HG03457 (cell line): ENCODE results near the gene N4BP2L1.
"Not testable (repeated sequence)": the region's sequence is repeated elsewhere in the genome, so short reads cannot be mapped to it uniquely, and the experiment has no call there.

Experiments used
- ATAC-seq: cut with Tn5 transposase; IDR thresholded peaks from one replicate; pipeline ENCODE4 v1.9.1; 2021; ENCODE audit warnings: moderate number of reproducible peaks; ENCODE audit not compliant: unreplicated experiment

Gene N4BP2L1

GRCh38 chr13:32391101-32391619 lies 36.8 kb downstream of the N4BP2L1 start:
- no peak for ATAC-seq

- no peak for ATAC-seq
These were observed 37.4 kb downstream of the N4BP2L1 start for GRCh38 chr13:32390484-32390883.

GRCh38 chr13:32390048-32390447 lies 37.9 kb downstream of the N4BP2L1 start:
- no peak for ATAC-seq

- no peak for ATAC-seq
These were observed 42.5 kb downstream of the N4BP2L1 start for GRCh38 chr13:32385410-32385809.

DNA sequence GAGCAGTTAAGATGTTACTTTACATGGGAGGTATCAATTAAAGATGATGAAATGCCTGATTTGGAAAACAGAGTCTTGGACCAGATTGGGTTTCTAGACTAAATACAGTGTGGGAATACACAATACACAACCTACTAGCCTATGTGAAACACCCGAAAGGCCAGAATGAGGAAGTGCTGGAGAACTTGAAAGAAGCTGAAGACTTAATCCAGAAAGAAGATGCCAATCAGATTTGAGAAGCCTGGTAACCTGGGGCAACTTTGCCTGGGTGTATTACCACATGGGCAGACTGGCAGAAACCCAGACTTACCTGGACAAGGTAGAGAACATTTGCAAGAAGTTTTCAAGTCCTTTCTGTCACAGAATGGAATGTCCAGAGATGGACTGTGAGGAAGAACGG lies 43.2 kb downstream of the N4BP2L1 start:
- no peak for ATAC-seq

- no peak for ATAC-seq
These were observed 43.9 kb downstream of the N4BP2L1 start for GRCh38 chr13:32383836-32384618.

DNA sequence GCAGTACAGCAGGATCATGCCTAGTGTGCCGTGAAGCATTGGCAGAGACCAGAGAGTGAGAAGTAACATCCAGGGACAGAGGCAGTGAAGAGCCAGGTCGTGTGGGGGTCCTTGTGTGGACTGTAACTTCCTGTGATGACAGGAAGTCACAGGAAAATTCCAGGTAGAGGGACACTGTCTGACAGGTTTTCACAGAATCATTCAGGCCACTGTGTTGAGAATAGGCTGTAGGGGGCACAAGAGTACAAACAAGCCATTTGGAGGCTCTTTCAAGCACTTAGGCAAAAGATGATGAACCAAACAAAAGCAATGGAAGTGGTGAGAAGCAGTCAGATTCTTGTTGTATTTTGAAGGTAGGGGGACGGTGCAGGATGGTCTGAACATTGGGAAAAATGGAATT lies 46.4 kb downstream of the N4BP2L1 start:
- ATAC-seq: no peak

GRCh38 chr13:32378012-32378411 lies 49.9 kb downstream of the N4BP2L1 start:
- no peak for ATAC-seq

DNA sequence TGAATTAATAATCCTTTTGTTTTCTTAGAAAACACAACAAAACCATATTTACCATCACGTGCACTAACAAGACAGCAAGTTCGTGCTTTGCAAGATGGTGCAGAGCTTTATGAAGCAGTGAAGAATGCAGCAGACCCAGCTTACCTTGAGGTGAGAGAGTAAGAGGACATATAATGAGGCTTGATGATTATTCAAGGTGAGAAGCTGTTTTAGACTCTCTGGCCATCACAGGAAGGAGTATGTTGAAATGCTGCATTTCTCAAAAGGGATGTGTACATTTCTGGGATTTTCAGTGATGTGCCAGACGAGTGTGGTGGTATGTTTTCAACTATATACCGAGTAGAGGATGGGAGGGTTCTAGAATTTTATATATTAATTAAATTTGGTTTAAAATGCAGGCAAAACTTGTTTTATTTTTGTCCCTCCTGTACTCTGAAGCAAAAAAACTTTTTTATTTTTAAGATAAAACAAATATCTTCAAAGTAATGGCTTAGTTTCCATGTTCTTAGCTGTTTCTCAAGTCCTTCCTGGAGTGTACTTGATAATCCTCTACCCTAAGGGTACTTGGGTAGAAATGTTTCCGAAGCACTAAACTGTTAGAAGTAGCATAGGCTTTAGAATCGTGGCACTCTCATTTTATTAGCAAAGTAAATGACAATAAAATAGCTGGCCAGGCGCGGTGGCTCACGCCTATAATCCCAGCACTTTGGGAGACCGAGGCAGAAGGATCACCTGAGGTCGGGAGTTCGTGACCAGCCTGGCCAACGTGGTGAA lies 51.1 kb downstream of the N4BP2L1 start:
- ATAC-seq: no peak

DNA sequence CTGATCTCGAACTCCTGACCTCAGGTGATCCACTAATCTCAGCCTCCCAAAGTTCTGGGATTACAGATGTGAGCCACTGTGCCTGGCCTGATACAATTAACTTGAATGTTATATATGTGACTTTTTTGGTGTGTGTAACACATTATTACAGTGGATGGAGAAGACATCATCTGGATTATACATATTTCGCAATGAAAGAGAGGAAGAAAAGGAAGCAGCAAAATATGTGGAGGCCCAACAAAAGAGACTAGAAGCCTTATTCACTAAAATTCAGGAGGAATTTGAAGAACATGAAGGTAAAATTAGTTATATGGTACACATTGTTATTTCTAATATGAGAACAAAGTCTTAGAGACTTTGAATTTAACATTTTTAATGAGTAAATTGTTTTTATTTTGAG lies 57.1 kb downstream of the N4BP2L1 start:
- ATAC-seq: no peak

DNA sequence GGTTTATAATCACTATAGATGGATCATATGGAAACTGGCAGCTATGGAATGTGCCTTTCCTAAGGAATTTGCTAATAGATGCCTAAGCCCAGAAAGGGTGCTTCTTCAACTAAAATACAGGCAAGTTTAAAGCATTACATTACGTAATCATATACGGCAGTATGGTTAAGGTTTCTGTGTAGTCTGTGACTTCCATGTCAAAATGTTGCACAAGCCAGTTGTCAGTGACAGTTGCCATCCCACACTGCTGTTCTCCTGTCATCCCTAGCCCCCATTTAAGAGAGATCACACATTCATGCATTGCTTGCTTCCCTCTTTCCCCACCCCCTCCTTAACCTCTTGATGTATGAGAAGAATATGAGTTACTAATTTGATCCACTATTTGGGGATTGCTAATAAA lies 65.4 kb downstream of the N4BP2L1 start:
- no peak for ATAC-seq

- not testable (repeated sequence) for ATAC-seq
These were observed 72.0 kb downstream of the N4BP2L1 start for GRCh38 chr13:32355935-32356334.

DNA sequence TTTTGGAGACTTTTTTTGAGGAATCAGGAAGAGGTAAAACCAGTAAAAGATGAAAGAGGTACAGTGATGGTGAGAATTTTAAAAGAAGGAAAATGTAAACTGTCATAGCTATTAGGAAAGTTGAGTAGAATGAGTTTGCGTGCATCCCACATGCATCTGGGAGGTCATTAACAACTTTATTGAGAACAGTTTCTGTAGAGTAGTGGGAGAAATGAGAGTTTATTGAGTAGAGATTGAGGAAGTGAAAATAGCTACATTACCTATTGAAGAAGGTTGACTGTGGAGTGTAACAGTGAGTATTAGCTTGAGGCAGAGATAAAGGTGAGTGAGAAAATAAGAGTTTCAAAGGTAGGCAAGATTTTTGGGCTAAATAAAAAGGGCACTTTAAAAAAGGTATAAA lies 73.9 kb downstream of the N4BP2L1 start:
- no peak for ATAC-seq

- not testable (repeated sequence) for ATAC-seq
These were observed 77.0 kb downstream of the N4BP2L1 start for GRCh38 chr13:32350839-32351441.
